ENCODE results near the gene IGSF6. TPM values are rescaled to one million over a fixed set of nuclear protein-coding genes. Genes with fewer than 3 reads are reported as not detected.
"Not testable (repeated sequence)": the region's sequence is repeated elsewhere in the genome, so short reads cannot be mapped to it uniquely, and the experiment has no call there.

The IGSF6 gene
- total RNA-seq, 1 experiment from 2014 or later, result not detected

- not testable (repeated sequence) for H2BK15ac ChIP-seq (ENCODE audit: low read depth, low read length); H3K27me3 Mint-ChIP-seq (ENCODE audit: low read depth); H3K27me3 ChIP-seq (ENCODE audit: insufficient read depth, low read length); H3K14ac ChIP-seq (ENCODE audit: insufficient read depth, low read length); H2BK12ac ChIP-seq (ENCODE audit: insufficient read length, low read depth, low read length); H3K4me1 Mint-ChIP-seq; H4K20me1 ChIP-seq (ENCODE audit: control insufficient read depth, insufficient read depth, insufficient read length); H3K9me3 ChIP-seq (ENCODE audit: control insufficient read depth, low read depth, low read length); H2BK20ac ChIP-seq (ENCODE audit: low read depth, low read length, poor library complexity, severe bottlenecking); H3K4ac ChIP-seq (ENCODE audit: low read depth, low read length); H2AK5ac ChIP-seq (ENCODE audit: insufficient read length, low read length); H3K9ac ChIP-seq (ENCODE audit: extremely low read depth, insufficient read length, low read length); H3T11ph ChIP-seq (ENCODE audit: low read length); H4K8ac ChIP-seq (replicated peaks; ENCODE audit: insufficient read length, low read depth, low read length); H3K23me2 ChIP-seq (ENCODE audit: insufficient read length, low read depth, low read length, poor library complexity, severe bottlenecking); H3K79me1 ChIP-seq (ENCODE audit: insufficient read depth, low read depth, low read length, poor library complexity, severe bottlenecking); H3K36me3 Mint-ChIP-seq (ENCODE audit: insufficient read depth in 1 of 3, low read depth in 3 of 3); H3K23ac ChIP-seq (ENCODE audit: insufficient read length, low read depth, low read length); H2AFZ ChIP-seq (ENCODE audit: low read length); H4K91ac ChIP-seq (ENCODE audit: insufficient read length, low read depth, low read length); H3K27ac Mint-ChIP-seq; H2BK120ac ChIP-seq (ENCODE audit: low read depth, low read length, poor library complexity, severe bottlenecking); H4K5ac ChIP-seq (ENCODE audit: insufficient read length, low read depth, low read length); H2BK5ac ChIP-seq (ENCODE audit: insufficient read length, low read length); H3K4me3 Mint-ChIP-seq; DNase-seq; H3K79me2 ChIP-seq (ENCODE audit: insufficient read depth, low read length); H3K27ac ChIP-seq (ENCODE audit: insufficient read length, low read depth, low read length); H3K56ac ChIP-seq (ENCODE audit: insufficient read length, low read depth, low read length); H3K18ac ChIP-seq (ENCODE audit: insufficient read length, low read depth, low read length); H3K4me2 ChIP-seq (ENCODE audit: insufficient read depth, insufficient read length, low read length); H3K9me3 Mint-ChIP-seq; H3K4me1 ChIP-seq (ENCODE audit: insufficient read depth, low read length)
- WGBS (ENCODE audit: extremely low coverage, insufficient read length, low lambda C conversion rate), result no CpG with 5 or more reads among the region's 4 CpGs
Observed at GRCh38 chr16:21674456-21674855, 22.0 kb upstream of the IGSF6 start.
